Thyroid gland (tissue), 4 donors: ENCODE measurements around the gene ABL2.

Experiments used
- CTCF ChIP-seq, 6 experiments: fragments of 200-600 bp in 3 of 6; fragments of 450-650 bp in 3 of 6; sonication (generic) in 3 of 6; IDR thresholded peaks; one replicate each; pipeline ENCODE4 v1.5.1; 2016 to 2019; ENCODE audit warnings: antibody characterized with exemption in 6 of 6, mild to moderate bottlenecking in 2 of 6, inconsistent platforms in 1 of 6, moderate library complexity in 1 of 6
- POLR2A ChIP-seq, 2 donors: fragments of 450-650 bp; IDR thresholded peaks; one replicate each; pipeline ENCODE4 v1.6.1; 2017; ENCODE audit warnings: antibody characterized with exemption in 2 of 2, mild to moderate bottlenecking in 2 of 2, moderate library complexity in 1 of 2

- TF ChIP-seq POLR2A (IDR thresholded peaks at IDR 0.05): no peak
- TF ChIP-seq CTCF (IDR thresholded peaks at IDR 0.05): peak in 4 of 6 experiments; percentile 28 to 66 (median 50)
Observed at GRCh38 chr1:179105393-179105792, 124.1 kb downstream of the ABL2 start.
